CD14-positive monocyte (primary cell): ENCODE data around the gene PPA2. TPM values are rescaled to one million over a fixed set of nuclear protein-coding genes. Genes with fewer than 3 reads are reported as not detected.

Source experiments
- DNase-seq, 3 donors: peaks; one replicate each; pipeline ENCODE4 v3.0.0-alpha.2; 2011 to 2022
- H2AFZ ChIP-seq: 2 replicates; pipeline ENCODE4 v1.6.0; 2012; ENCODE audit warnings: mild to moderate bottlenecking, low read depth, low read length, inconsistent platforms; ENCODE audit not compliant: insufficient read depth, poor library complexity, severe bottlenecking
- H3K27ac ChIP-seq, 2 donors: 1 replicate in 1 of 2; 2 replicates in 1 of 2; pipeline ENCODE4 v1.5.1; 2012 to 2013; ENCODE audit warnings: low read length in 2 of 2, control low read depth in 1 of 2, inconsistent platforms in 1 of 2, low read depth in 1 of 2, mild to moderate bottlenecking in 1 of 2
- H3K27me3 ChIP-seq, 2 donors: one replicate each; pipeline versions ENCODE4 v1.6.0 to v1.6.1; 2011 to 2013; ENCODE audit warnings: low read length in 2 of 2; ENCODE audit not compliant: control insufficient read depth in 2 of 2, insufficient read depth in 2 of 2
- H3K36me3 ChIP-seq, 2 donors: replicated peaks in 1 of 2; 1 replicate in 1 of 2; 2 replicates in 1 of 2; pipeline versions ENCODE4 v1.5.1 to v1.6.1; 2012 to 2013; ENCODE audit warnings: low read length in 2 of 2, control low read depth in 1 of 2, inconsistent platforms in 1 of 2, mild to moderate bottlenecking in 1 of 2; ENCODE audit not compliant: insufficient read depth in 2 of 2, control insufficient read depth in 1 of 2
- H3K4me1 ChIP-seq, 2 donors: 1 replicate in 1 of 2; 2 replicates in 1 of 2; pipeline versions ENCODE4 v1.5.1 to v1.6.1; 2012 to 2013; ENCODE audit warnings: low read length in 2 of 2, control low read depth in 1 of 2, inconsistent platforms in 1 of 2, mild to moderate bottlenecking in 1 of 2, moderate library complexity in 1 of 2; ENCODE audit not compliant: insufficient read depth in 2 of 2, control insufficient read depth in 1 of 2
- H3K4me2 ChIP-seq: replicated peaks from 2 replicates; pipeline ENCODE3; 2012; ENCODE audit warnings: low read length, moderate library complexity, mild to moderate bottlenecking; ENCODE audit not compliant: poor library complexity, severe bottlenecking; ENCODE audit errors: extremely low read depth
- H3K4me3 ChIP-seq, 3 experiments: fragments of 200-600 bp in 1 of 3; sonication (generic) in 1 of 3; replicated peaks in 1 of 3; 1 replicate in 2 of 3; 2 replicates in 1 of 3; pipeline ENCODE4 v1.5.1; 2011 to 2013; ENCODE audit warnings: low read length in 3 of 3, mild to moderate bottlenecking in 3 of 3, control low read depth in 2 of 3, low read depth in 2 of 3, inconsistent platforms in 1 of 3, moderate library complexity in 1 of 3
- H3K79me2 ChIP-seq: 2 replicates; pipeline ENCODE4 v1.6.0; 2012; ENCODE audit warnings: mild to moderate bottlenecking, control low read depth, inconsistent platforms, low read length, moderate library complexity; ENCODE audit not compliant: insufficient read depth
- H3K9ac ChIP-seq: 2 replicates; pipeline ENCODE4 v1.6.0; 2017; ENCODE audit warnings: low read length, mild to moderate bottlenecking; ENCODE audit not compliant: insufficient read depth, poor library complexity, severe bottlenecking
- H3K9me3 ChIP-seq, 2 donors: replicated peaks in 1 of 2; 1 replicate in 1 of 2; 2 replicates in 1 of 2; pipeline versions ENCODE4 v1.5.1 to v1.6.1; 2012 to 2013; ENCODE audit warnings: low read length in 2 of 2, control low read depth in 1 of 2; ENCODE audit not compliant: control insufficient read depth in 1 of 2, insufficient read depth in 1 of 2
- H4K20me1 ChIP-seq: 2 replicates; pipeline ENCODE4 v1.6.0; 2012; ENCODE audit warnings: mild to moderate bottlenecking, low read length, control low read depth, moderate library complexity; ENCODE audit not compliant: insufficient read depth
- H3K27ac Mint-ChIP-seq, 7 donors: one replicate each; pipeline ENCODE4 v1.8.0; 2020; ENCODE audit warnings: mild to moderate bottlenecking in 7 of 7, mixed read lengths in 7 of 7, moderate library complexity in 6 of 7, inconsistent platforms in 2 of 7
- H3K27me3 Mint-ChIP-seq, 3 donors: one replicate each; pipeline ENCODE4 v1.8.0; 2021 to 2022; ENCODE audit warnings: low read depth in 3 of 3, mild to moderate bottlenecking in 3 of 3, mixed read lengths in 3 of 3, moderate library complexity in 3 of 3, inconsistent platforms in 1 of 3
- H3K36me3 Mint-ChIP-seq, 2 donors: one replicate each; pipeline ENCODE4 v1.8.0; 2020; ENCODE audit warnings: mixed read lengths in 2 of 2, inconsistent platforms in 1 of 2, mild to moderate bottlenecking in 1 of 2
- H3K4me1 Mint-ChIP-seq: one replicate; pipeline ENCODE4 v1.8.0; 2020; ENCODE audit warnings: mild to moderate bottlenecking, mixed read lengths
- H3K4me3 Mint-ChIP-seq, 2 donors: one replicate each; pipeline ENCODE4 v1.8.0; 2020; ENCODE audit warnings: mild to moderate bottlenecking in 2 of 2, mixed read lengths in 2 of 2, moderate library complexity in 1 of 2
- H3K9me3 Mint-ChIP-seq, 7 donors: one replicate each; pipeline ENCODE4 v1.8.0; 2020 to 2022; ENCODE audit warnings: mixed read lengths in 7 of 7, mild to moderate bottlenecking in 6 of 7, moderate library complexity in 6 of 7, inconsistent platforms in 2 of 7
- WGBS: methylation state at CpG from one replicate; pipeline ENCODE4 v1.1.5; 2013; ENCODE audit warnings: missing lambda C conversion rate; ENCODE audit not compliant: insufficient coverage; 5-methylcytosine and 5-hydroxymethylcytosine counted together
- intact Hi-C, 2 donors: fragments of 100-400 bp; cut with micrococcal nuclease; formaldehyde crosslinking; loops; one replicate each; pipeline versions ENCODE4 v1.15.0 to v1.15.1; 2023
- polyA minus RNA-seq: library from RNA; depleted of rRNA, polyadenylated mRNA; stranded (reverse); fragments of >200 nt; gene quantifications from 2 replicates; pipeline ENCODE4 v1.2.3, GENCODE V29; 2012
- polyA plus RNA-seq, 3 donors: library from polyadenylated mRNA; depleted of rRNA in 1 of 3; unstranded in 2 of 3; stranded (reverse) in 1 of 3; fragments of 300-500 nt in 2 of 3; fragments of >200 nt in 1 of 3; fragmentation: Illumina TruSeq in 2 of 3; gene quantifications; 1 replicate in 2 of 3; 2 replicates in 1 of 3; pipeline ENCODE4 v1.2.3, GENCODE V29; 2012 to 2021
- total RNA-seq, 12 experiments: library from RNA in 1 of 12; stranded (reverse) in 1 of 12; fragments of 120-200 nt in 1 of 12; gene quantifications; one replicate each; pipeline ENCODE4 v1.2.4 and lab custom pipeline; 2013 to 2026; ENCODE audit warnings: mixed read lengths in 6 of 12, inconsistent platforms in 1 of 12
- TF ChIP-seq, protein P1 (sequence below): fragments of 200-600 bp; IDR thresholded peaks from one replicate; pipeline ENCODE4 v1.8.0; 2022; ENCODE audit warnings: antibody characterized with exemption, mild to moderate bottlenecking

Gene PPA2
- 66.8 TPM for total RNA-seq (2013)
- polyA plus RNA-seq (100 to 1,000 TPM in 2 of 3 donors, 10 to 100 TPM in 1; 24.8 to 128 (median 110) TPM), polyA minus RNA-seq (33.5 and 43.2 TPM in 2 replicates), total RNA-seq (lab: John Stamatoyannopoulos, UW) (7.2 to 38.2 (median 25.4) reads per million in 11 experiments)

DNA sequence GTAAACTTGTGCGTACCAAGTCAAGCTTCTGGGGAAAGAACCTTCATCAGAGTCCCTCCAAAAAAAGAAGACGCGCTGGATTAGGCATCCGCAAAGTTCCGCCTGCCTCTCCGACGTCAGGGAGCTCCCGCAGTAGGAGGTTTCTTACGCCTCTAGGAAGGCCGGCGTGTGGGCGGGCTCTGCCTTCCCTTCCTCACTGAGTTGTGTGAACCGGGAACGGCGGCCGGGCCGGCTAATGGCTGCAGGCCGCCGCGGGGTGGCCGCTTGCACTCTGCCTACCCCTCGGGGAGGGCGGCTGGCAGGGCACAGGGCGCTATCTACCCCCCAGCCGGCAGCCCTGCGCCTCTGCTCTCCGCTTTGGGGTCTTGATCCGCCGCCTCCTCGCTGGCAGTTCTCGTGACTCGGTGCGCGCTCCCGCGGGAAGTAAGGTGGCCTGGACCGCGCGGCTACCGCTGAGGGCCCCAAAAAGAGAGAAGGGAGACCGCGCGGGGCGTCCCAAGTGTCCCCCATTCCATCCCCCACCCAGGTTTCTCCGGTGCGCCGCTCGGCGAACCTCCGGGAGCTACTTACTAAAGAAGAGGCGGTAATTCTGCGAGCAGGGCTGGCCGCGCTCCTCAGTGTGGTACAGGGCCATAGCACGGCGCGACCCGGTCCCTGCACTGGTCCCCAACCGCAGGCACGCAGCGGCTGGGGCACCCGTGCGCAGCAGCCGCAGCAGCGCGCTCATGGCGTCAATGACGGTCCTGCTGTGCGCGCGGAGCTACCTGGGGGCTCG lies at the start of gene PPA2:
TSS of gene PPA2 (minus strand) at position 739 of the 775 bp plus-strand sequence. CDS start at position 727, 12 bp downstream.
- Histone ChIP-seq H3K4me1 (peaks cover 37 to 43% of the 10 kb centered on the region in 2 donors), H3K27ac (peak within 1 kb of the TSS; percentile 96 to 98), H3K79me2 (peaks cover 53% of the 10 kb centered on the region), H3K4me2 (peak within 1 kb of the TSS; percentile 87), H3K36me3 (no peaks in the 10 kb centered on the region), H3K4me3 (peak within 1 kb of the TSS; percentile 93 to 95 (median 94)), H3K9me3 (no peaks in the 10 kb centered on the region), H2AFZ (peak within 1 kb of the TSS; percentile 91), H3K27me3 (no peaks in the 10 kb centered on the region), H3K9ac (peak within 1 kb of the TSS; percentile 96), H4K20me1 (peaks cover 16% of the 10 kb centered on the region)
- Mint-ChIP-seq H3K27ac (peak within 1 kb of the TSS; percentile 96 to 99 (median 98)), H3K4me1 (peaks cover 44% of the 10 kb centered on the region), H3K27me3 (peaks cover 0 to 3% (median 1%) of the 10 kb centered on the region in 3 donors), H3K9me3 (peaks cover 0 to 2% (median 0%) of the 10 kb centered on the region in 7 donors), H3K36me3 (peaks cover 0 to 2% of the 10 kb centered on the region in 2 donors), H3K4me3 (peak within 1 kb of the TSS; percentile 97 to 98)
- peak; percentile 80 to 83 (median 82) for DNase-seq
- TF ChIP-seq, protein P1, sequence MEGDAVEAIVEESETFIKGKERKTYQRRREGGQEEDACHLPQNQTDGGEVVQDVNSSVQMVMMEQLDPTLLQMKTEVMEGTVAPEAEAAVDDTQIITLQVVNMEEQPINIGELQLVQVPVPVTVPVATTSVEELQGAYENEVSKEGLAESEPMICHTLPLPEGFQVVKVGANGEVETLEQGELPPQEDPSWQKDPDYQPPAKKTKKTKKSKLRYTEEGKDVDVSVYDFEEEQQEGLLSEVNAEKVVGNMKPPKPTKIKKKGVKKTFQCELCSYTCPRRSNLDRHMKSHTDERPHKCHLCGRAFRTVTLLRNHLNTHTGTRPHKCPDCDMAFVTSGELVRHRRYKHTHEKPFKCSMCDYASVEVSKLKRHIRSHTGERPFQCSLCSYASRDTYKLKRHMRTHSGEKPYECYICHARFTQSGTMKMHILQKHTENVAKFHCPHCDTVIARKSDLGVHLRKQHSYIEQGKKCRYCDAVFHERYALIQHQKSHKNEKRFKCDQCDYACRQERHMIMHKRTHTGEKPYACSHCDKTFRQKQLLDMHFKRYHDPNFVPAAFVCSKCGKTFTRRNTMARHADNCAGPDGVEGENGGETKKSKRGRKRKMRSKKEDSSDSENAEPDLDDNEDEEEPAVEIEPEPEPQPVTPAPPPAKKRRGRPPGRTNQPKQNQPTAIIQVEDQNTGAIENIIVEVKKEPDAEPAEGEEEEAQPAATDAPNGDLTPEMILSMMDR: no peak
- intact Hi-C loops: loop anchor here in 1 of 2 donors (5.0 to 10.0 kb wide), 2 partner anchors 281 to 329 kb away; partner anchors contain the start of gene TET2
- under 1% methylated on average over 60 of the region's 72 CpGs for WGBS

DNA sequence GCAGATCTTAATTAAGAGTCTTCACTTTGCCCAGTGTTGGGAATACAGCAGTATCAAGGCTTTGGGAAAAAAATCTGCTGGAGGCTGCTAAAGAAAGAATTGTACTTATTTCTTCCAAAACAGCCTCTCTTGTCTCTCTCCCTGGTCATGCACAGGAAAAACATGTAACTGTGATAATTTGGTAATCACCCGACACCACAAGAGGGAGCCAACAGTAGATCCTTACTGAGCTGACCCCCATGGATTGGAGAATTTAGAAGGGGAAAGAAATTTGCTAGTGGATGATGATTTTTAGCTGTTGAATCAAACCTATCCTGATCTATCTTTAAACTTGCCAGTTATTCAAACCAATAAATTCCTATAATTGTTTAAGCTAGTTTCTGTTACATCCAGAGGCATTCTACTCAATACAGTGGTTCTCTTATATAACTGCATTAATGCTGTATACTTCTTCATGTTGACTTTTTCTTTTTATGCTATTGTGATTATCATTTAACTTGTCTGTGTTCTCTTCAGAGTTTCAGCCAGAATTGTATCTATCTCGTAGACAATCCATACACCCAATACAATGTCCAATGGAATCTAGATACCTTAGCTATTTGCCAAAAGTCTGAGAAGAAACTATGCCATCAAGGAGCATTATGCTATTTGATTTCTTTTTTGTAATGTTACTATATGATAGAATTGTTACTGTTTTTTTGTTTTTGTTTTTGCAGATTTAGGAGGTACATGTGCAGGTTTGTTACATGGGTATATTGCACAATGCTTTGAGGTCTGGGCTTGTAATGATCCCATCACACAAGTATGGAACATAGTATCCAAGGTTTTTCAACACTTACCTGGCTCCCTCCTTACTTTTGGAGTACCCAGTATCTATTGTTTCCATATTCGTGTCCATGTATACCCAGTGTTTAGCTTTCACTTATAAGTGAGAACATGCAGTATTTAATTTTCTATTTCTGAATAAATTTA lies 47.2 kb upstream of the PPA2 start:
- no peak overlapping the region for H3K27ac Mint-ChIP-seq
- no peaks in the 10 kb centered on the region for H3K27me3 ChIP-seq
- H3K27ac ChIP-seq: no peak overlapping the region
- no peaks in the 10 kb centered on the region for H3K79me2 ChIP-seq
- peaks cover 0 to 6% (median 3%) of the 10 kb centered on the region in 3 donors for H3K27me3 Mint-ChIP-seq
- H3K36me3 Mint-ChIP-seq: no peaks in the 10 kb centered on the region
- no peaks in the 10 kb centered on the region for H3K4me1 ChIP-seq
- no peaks in the 10 kb centered on the region for H3K4me1 Mint-ChIP-seq
- H3K4me3 Mint-ChIP-seq: no peak overlapping the region
- intact Hi-C loops: no loop called here
- no peak overlapping the region for H3K9ac ChIP-seq
- no peaks in the 10 kb centered on the region for H3K36me3 ChIP-seq
- no peak overlapping the region for H3K4me3 ChIP-seq
- no peak for DNase-seq
- no peak overlapping the region for H2AFZ ChIP-seq
- no peak overlapping the region for H3K4me2 ChIP-seq
- H3K9me3 Mint-ChIP-seq: peaks cover 0 to 4% (median 0%) of the 10 kb centered on the region in 7 donors
- H3K9me3 ChIP-seq: no peaks in the 10 kb centered on the region
- WGBS: no CpG with 5 or more reads among the region's 3 CpGs
- H4K20me1 ChIP-seq: no peaks in the 10 kb centered on the region
- TF ChIP-seq, protein P1: peak; percentile 54
